Fibroblast of mammary gland (primary cell): Measurements from ENCODE around the gene WNT9A.

Source experiments
- DNase-seq: peaks from one replicate; pipeline ENCODE4 v3.0.0-alpha.2; 2010; ENCODE audit warnings: low read depth
- H3K4me3 ChIP-seq: 2 replicates; pipeline ENCODE4 v1.5.1; 2011; ENCODE audit warnings: low read depth, mild to moderate bottlenecking, low read length, moderate library complexity; ENCODE audit not compliant: control insufficient read depth
- CTCF ChIP-seq: conservative IDR thresholded peaks from 2 replicates; pipeline ENCODE4 v1.5.1; 2011; ENCODE audit warnings: low read depth, low read length, inconsistent platforms; ENCODE audit not compliant: control insufficient read depth, insufficient read depth

The WNT9A gene

DNA sequence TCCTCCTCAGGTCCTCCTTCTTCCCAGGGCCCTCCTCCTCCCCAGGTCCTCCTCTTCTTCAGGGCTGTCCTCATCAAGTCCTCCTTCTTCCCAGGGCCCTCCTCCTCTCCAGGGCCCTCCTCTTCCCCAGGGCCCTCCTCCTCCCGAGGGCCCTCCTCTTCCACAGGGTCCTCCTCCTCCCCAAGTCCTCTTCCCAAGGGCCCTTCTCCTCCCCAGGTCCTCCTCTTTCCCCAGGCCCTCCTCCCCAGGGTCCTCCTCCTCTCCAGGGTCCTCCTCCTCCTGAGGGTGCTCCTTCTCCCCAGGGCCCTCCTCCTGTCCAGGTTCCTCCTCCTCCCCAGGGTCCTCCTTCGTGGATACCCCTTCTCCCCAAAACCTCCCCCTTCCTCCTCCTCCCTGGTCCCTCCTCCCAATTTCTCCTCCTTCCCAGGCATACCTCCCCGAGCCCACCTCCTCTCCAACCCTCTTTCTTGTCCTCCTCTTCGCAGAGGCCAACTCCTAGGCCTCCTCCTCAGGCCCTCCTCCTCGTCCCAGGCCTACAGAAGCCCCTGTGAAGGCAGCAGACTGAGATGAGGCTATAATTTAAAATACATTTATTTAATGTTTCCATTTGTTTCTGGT is 29.5 kb downstream of the WNT9A start:
- no peak overlapping the region for H3K4me3 ChIP-seq
- no peak for TF ChIP-seq CTCF
- no peak for DNase-seq

DNA sequence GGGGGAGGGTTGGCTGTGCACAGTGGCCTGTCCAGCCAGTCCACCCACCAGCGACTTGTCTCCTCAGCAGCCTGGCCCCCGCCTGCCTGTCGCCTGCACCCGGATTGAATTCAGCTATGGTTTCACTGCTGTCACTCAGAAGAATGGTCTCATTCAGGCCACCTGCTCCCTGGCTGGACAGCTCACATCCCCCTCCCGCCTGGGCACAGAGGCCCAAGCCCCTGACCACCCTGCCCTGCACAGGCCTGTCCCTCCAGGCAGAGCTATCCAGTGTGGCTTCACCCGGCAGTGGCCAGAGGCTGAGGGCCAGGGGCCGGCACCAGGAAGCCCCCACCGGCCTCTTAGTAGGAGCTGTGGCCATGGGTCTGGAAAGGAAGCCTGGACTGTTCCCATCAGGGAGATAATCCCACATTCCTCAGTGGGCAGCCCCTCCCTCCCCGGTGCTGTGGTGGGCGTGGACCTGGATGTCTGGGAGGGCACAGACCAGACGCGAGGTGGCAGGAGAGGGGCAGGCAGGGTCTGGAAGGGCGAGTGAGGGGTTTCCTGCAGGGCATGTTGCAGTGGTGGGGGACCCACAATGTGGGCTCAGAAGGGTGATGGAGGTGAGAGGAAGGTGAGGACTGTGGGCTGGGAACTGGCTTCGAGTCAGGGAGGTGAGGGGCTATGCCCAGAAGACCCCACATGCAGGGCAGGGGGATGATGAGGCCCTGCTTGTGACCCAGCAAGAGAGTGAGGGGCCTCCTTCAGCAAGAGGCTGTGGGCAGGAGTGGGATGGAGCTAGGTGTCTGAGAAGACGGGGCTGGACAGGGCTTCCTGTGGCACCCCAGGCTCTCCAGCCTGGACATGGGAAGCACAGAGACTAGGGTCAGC is 30.4 kb downstream of the WNT9A start:
- no peak for TF ChIP-seq CTCF
- no peak for DNase-seq
- no peak overlapping the region for H3K4me3 ChIP-seq

DNA sequence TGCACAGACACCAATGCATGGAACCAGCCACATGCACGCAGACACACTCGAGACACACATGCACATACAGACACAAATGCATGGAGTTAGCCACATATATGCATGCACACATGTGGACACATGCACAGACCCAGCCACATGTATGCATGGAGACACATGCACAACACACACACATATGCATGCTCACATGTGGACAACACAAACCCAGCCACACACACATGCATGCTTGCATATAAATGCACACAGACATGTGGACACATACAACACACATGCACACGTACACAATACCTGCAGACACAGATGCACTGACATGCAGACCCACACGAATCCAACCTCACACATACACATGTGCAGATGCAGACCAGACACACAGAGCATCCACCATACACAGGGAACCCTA is 31.1 kb downstream of the WNT9A start:
- no peak for TF ChIP-seq CTCF
- H3K4me3 ChIP-seq = no peak overlapping the region
- DNase-seq = no peak

DNA sequence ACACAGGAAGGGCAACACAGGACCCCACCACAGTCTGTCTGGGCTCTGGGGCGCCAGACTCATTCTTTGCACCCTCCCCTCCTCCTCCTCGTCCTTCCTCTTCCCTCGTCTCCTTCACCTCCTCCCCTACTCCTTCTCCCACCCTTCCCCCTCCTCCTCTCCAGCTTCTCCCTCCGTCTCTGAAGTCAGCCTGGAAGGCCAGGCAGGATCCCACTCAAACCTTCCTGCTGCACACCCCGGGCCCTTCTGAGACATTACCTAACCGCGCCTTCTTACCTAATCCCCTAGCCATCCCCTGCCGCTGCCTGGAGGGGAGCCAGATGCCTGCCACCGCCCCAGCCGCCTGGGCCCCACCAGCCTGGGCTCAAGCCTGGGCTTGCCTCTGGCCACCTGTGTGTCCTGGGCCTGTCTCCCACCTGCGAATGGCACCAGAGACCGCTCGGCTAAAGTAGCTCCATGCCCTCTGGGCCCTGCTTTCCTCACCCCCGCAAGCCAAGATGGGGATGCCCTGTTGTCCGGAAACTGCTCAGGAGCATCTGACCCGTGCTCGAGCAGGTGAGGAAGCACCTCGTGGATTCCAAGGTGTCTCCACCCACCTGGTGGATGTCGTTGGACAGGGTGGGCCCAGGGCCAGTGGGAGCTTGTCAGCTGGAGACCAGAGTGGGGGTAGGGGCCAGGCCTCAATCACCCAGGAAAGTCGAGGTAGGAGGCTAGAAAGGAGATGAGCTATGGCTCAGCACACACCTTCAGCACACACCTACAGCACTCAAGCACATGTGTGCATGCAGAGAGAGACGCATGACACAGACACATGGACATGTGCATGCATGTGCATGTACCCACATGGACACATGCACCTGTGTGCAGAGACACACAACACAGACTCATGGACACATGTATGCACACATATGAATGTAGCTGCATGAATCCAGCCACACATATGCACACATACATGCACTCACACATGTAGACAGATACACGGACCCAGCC is 31.9 kb downstream of the WNT9A start:
- TF ChIP-seq CTCF = no peak
- H3K4me3 ChIP-seq = no peak overlapping the region
- DNase-seq = no peak

GRCh38 chr1:227914801-227915563 is 32.8 kb downstream of the WNT9A start:
- no peak for DNase-seq
- H3K4me3 ChIP-seq = no peak overlapping the region
- TF ChIP-seq CTCF = no peak
